Upper lobe of left lung (tissue), 6 donors: ENCODE measurements around the gene UBE2E2. TPM values are rescaled to one million over a fixed set of nuclear protein-coding genes. Genes with fewer than 3 reads are reported as not detected.
A peak's percentile ranks its signal among the peaks of the same experiment; 100 is the strongest.

Experiments used
- ATAC-seq, 2 donors: fragments of 200-7000 bp; cut with Tn5 transposase; one replicate each; pipeline ENCODE4 v1.9.1; 2022; ENCODE audit warnings: mild to moderate bottlenecking in 2 of 2, moderate library complexity in 2 of 2; ENCODE audit not compliant: low FRiP score in 2 of 2
- DNase-seq, 2 donors: peaks; one replicate each; pipeline ENCODE4 v3.0.0-alpha.2; 2019 to 2020
- H3K27ac ChIP-seq, 4 donors: fragments of 200-600 bp; sonication (generic); one replicate each; pipeline ENCODE4 v1.5.1; 2016 to 2019
- H3K27me3 ChIP-seq, 4 donors: fragments of 200-600 bp; sonication (generic); one replicate each; pipeline ENCODE4 v1.5.1; 2017 to 2019
- H3K36me3 ChIP-seq, 4 donors: fragments of 200-600 bp; sonication (generic); one replicate each; pipeline ENCODE4 v1.5.1; 2016 to 2019
- H3K4me1 ChIP-seq, 4 donors: fragments of 200-600 bp; sonication (generic); one replicate each; pipeline ENCODE4 v1.5.1; 2018 to 2019
- H3K4me3 ChIP-seq, 4 donors: fragments of 200-600 bp; sonication (generic); one replicate each; pipeline ENCODE4 v1.5.1; 2017 to 2019; ENCODE audit warnings: mild to moderate bottlenecking in 2 of 4, moderate library complexity in 1 of 4
- H3K9me3 ChIP-seq, 4 donors: fragments of 200-600 bp; sonication (generic); one replicate each; pipeline ENCODE4 v1.5.1; 2018 to 2019
- CTCF ChIP-seq, 6 experiments: fragments of 450-650 bp in 4 of 6; fragments of 200-600 bp in 2 of 6; sonication (generic) in 2 of 6; IDR thresholded peaks; one replicate each; pipeline ENCODE4 v1.5.1; 2016 to 2019; ENCODE audit warnings: antibody characterized with exemption in 6 of 6
- EP300 ChIP-seq, 4 donors: sonication (generic); formaldehyde crosslinking; IDR thresholded peaks; one replicate each; pipeline ENCODE4 v1.5.1; 2017; ENCODE audit warnings: antibody characterized with exemption in 4 of 4, control low read depth in 2 of 4
- POLR2A ChIP-seq, 4 donors: fragments of 450-650 bp; IDR thresholded peaks; one replicate each; pipeline ENCODE4 v1.5.1; 2016 to 2017; ENCODE audit warnings: antibody characterized with exemption in 4 of 4, mild to moderate bottlenecking in 2 of 4
- POLR2AphosphoS5 ChIP-seq, 2 donors: sonication (generic); formaldehyde crosslinking; IDR thresholded peaks; one replicate each; pipeline ENCODE4 v1.5.1; 2017; ENCODE audit warnings: antibody characterized with exemption in 2 of 2
- WGBS, 2 donors: methylation state at CpG; one replicate each; pipeline ENCODE4 v1.1.5; 2017 to 2018; 5-methylcytosine and 5-hydroxymethylcytosine counted together
- total RNA-seq, 6 donors: library from RNA; depleted of rRNA in 4 of 6; stranded (reverse); fragments of >200 nt in 4 of 6; gene quantifications; one replicate each; pipeline versions ENCODE4 v1.1.0 to v1.2.1, GENCODE V29; 2016 to 2021
- donor health status: DM: no; HTN: no; CAD: no; lungs with moderate emphysema.
- donor health status: DM: no; HTN: yes; CAD: no; lungs with severe emphysema.

UBE2E2 gene
- total RNA-seq, 6 donors from 2014 or later = 18.3 to 61.5 (median 41.9) TPM

DNA sequence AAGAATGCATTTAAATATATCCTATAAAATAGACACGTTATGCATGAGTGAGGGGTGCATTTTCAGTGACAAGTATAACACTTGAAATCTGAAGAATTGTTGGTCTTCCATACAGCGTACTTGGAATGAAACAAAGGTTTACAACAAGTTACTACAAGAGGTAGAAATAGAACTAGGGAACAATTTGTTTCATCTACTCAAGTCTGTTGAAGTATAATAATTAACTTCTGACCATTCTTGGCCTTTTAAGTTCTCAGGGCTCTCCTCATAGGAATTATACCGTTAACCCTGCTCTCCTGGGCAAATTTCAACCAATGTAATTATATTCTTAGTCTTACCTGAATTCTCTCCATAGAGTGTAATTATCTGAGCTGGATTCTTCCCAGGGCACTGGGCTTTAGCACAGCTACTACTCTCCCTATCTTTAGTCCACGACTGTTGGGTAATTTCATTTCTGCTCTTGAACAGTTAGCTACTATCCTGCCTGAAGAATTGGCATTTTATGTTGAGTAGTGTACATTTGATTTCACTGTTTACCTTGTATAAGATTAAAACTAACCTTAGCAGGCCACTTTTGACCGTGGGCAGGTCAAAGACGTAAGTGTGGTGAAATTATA lies 100.6 kb downstream of the UBE2E2 start:
- TF ChIP-seq POLR2AphosphoS5 (IDR thresholded peaks at IDR 0.05) (no peak), EP300 (IDR thresholded peaks at IDR 0.05) (no peak), POLR2A (IDR thresholded peaks at IDR 0.05) (no peak), CTCF (IDR thresholded peaks at IDR 0.05) (no peak)
- 59 to 63% methylated on average over 6 of the region's 6 CpGs for WGBS, 2 donors
- H3K27ac ChIP-seq = peak overlapping the region in 1 of 4 donors; percentile 2
- no peaks in the 10 kb centered on the region for H3K27me3 ChIP-seq
- DNase-seq = no peak
- peaks cover 0 to 9% (median 7%) of the 10 kb centered on the region in 4 donors for H3K4me1 ChIP-seq
- no peaks in the 10 kb centered on the region for H3K36me3 ChIP-seq
- H3K9me3 ChIP-seq = no peaks in the 10 kb centered on the region
- ATAC-seq = no peak
- no peak overlapping the region for H3K4me3 ChIP-seq

GRCh38 chr3:23304424-23304823 lies 101.3 kb downstream of the UBE2E2 start:
- Histone ChIP-seq H3K9me3 (no peaks in the 10 kb centered on the region), H3K27ac (no peak overlapping the region), H3K4me3 (no peak overlapping the region), H3K27me3 (no peaks in the 10 kb centered on the region), H3K4me1 (peaks cover 0 to 9% (median 7%) of the 10 kb centered on the region in 4 donors), H3K36me3 (no peaks in the 10 kb centered on the region)
- TF ChIP-seq EP300 (IDR thresholded peaks at IDR 0.05) = no peak
- TF ChIP-seq CTCF (IDR thresholded peaks at IDR 0.05) = no peak
- no peak for TF ChIP-seq POLR2AphosphoS5 (IDR thresholded peaks at IDR 0.05)
- TF ChIP-seq POLR2A (IDR thresholded peaks at IDR 0.05) = no peak
- 71 to 73% methylated on average over 1 of the region's 1 CpG for WGBS, 2 donors
- DNase-seq = no peak
- ATAC-seq = no peak

- H3K4me3 ChIP-seq = no peak overlapping the region
- no peak overlapping the region for H3K27ac ChIP-seq
- DNase-seq (no peak), ATAC-seq (no peak)
- 89 to 97% methylated on average over 2 of the region's 2 CpGs for WGBS, 2 donors
- no peaks in the 10 kb centered on the region for H3K9me3 ChIP-seq
- no peak for TF ChIP-seq EP300 (IDR thresholded peaks at IDR 0.05)
- TF ChIP-seq CTCF (IDR thresholded peaks at IDR 0.05) = no peak
- TF ChIP-seq POLR2A (IDR thresholded peaks at IDR 0.05) = no peak
- no peak for TF ChIP-seq POLR2AphosphoS5 (IDR thresholded peaks at IDR 0.05)
- H3K4me1 ChIP-seq = peaks cover 0 to 4% (median 2%) of the 10 kb centered on the region in 4 donors
- no peaks in the 10 kb centered on the region for H3K27me3 ChIP-seq
- H3K36me3 ChIP-seq = no peaks in the 10 kb centered on the region
Measured at GRCh38 chr3:23308986-23309625, 106.0 kb downstream of the UBE2E2 start.

DNA sequence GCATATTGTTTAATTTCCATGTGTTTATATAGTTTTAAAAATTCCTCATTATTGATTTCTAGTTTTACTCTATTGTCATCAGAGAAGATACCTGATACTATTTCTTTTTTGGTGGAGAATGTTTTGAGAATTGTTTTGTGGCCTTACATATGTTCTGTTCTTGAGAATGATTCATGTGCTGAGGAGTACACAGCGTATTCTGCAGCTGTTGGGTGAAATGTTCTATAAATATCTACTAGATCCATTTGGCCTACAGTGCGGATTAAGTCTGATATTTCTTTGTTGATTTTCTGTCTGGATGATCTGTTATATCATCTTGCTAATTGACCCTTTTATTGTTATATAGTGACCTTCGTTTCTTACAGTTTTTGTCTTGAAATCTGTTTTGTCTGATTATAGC lies 109.7 kb downstream of the UBE2E2 start:
- TF ChIP-seq EP300 (IDR thresholded peaks at IDR 0.05) = no peak
- no peak for TF ChIP-seq POLR2A (IDR thresholded peaks at IDR 0.05)
- TF ChIP-seq POLR2AphosphoS5 (IDR thresholded peaks at IDR 0.05) = no peak
- no peak for TF ChIP-seq CTCF (IDR thresholded peaks at IDR 0.05)
- DNase-seq = no peak
- Histone ChIP-seq H3K9me3 (no peaks in the 10 kb centered on the region), H3K4me1 (no peaks in the 10 kb centered on the region), H3K27ac (no peak overlapping the region), H3K27me3 (no peaks in the 10 kb centered on the region), H3K36me3 (no peaks in the 10 kb centered on the region), H3K4me3 (no peak overlapping the region)
- no peak for ATAC-seq
- 83 to 89% methylated on average over 3 of the region's 3 CpGs for WGBS, 2 donors
